Measurements from ENCODE around the gene ST6GALNAC1.

DNA sequence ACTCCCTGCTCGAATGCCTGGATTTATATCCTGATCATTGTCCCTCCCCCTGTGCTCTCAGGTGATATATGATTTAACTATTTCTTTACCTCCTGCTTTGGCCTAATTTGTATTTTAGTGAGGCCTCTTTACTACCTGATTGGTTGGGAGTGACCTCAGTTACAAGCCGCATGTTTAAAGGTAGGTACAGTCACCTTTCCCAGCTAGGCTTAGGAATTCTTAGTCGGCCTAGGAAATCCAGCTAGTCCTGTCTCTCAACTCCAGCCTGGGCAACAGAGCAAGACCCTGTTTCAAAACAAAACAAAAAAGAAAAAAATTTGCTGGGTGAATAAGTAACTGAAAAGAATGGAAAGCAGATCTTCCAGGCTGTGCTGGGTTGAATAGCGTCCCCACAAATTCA is 31.1 kb downstream of the ST6GALNAC1 start:
- no peak for TF ChIP-seq CTCF (IDR thresholded peaks at IDR 0.05)
- TF ChIP-seq EP300 (IDR thresholded peaks at IDR 0.05; ENCODE audit: low read depth), result no peak
- no peak for TF ChIP-seq POLR2A (IDR thresholded peaks at IDR 0.05)
- no peak for TF ChIP-seq POLR2AphosphoS5 (IDR thresholded peaks at IDR 0.05)

Data from transverse colon (tissue), 4 donors.